GM12892 (cell line): ENCODE measurements around the gene ATXN10.

Experiments
- POLR2A ChIP-seq: IDR thresholded peaks from 2 replicates; pipeline ENCODE4 v1.6.1; 2011; ENCODE audit warnings: low read depth, low read length, control low read depth
- POLR2AphosphoS5 ChIP-seq: IDR thresholded peaks from 2 replicates; pipeline ENCODE4 v1.6.1; 2011; ENCODE audit warnings: low read depth, low read length, control low read depth

- TF ChIP-seq POLR2A, result no peak
- TF ChIP-seq POLR2AphosphoS5, result no peak
Measured at GRCh38 chr22:45644714-45645113, 26.9 kb upstream of the ATXN10 start.
